Stimulated activated CD4-positive, alpha-beta T cell treated with anti-CD3 and anti-CD28 coated beads, Interleukin-4, amount 100 ng/mL, for 4 hours (primary cell): ENCODE data around the gene SLC22A4.

Experiments
- DNase-seq, 2 experiments: peaks; one replicate each; pipeline ENCODE4 v3.0.0-alpha.2; 2020

SLC22A4 gene

GRCh38 chr5:132275367-132276220, 18.6 kb upstream of the SLC22A4 start:
- DNase-seq = no peak

DNA sequence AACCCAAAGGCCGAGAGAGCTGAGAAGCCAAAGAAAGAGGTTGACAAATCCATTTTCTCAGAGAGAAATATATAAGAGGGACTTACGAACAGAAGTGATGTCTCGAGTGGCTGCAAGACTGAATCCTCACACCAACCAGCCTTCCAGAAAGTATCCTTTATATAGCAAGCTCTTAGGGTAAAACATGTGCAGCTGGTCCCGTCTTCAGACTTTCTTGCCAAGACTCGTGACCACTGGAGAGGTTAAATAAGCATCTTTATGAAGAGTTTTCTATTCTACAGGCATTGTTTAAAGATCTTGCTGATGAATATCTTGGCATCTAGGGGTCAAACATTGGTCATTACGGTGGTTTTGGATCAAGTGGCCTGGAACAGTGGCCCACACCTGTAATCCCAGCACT, 16.9 kb upstream of the SLC22A4 start:
- DNase-seq = no peak

DNA sequence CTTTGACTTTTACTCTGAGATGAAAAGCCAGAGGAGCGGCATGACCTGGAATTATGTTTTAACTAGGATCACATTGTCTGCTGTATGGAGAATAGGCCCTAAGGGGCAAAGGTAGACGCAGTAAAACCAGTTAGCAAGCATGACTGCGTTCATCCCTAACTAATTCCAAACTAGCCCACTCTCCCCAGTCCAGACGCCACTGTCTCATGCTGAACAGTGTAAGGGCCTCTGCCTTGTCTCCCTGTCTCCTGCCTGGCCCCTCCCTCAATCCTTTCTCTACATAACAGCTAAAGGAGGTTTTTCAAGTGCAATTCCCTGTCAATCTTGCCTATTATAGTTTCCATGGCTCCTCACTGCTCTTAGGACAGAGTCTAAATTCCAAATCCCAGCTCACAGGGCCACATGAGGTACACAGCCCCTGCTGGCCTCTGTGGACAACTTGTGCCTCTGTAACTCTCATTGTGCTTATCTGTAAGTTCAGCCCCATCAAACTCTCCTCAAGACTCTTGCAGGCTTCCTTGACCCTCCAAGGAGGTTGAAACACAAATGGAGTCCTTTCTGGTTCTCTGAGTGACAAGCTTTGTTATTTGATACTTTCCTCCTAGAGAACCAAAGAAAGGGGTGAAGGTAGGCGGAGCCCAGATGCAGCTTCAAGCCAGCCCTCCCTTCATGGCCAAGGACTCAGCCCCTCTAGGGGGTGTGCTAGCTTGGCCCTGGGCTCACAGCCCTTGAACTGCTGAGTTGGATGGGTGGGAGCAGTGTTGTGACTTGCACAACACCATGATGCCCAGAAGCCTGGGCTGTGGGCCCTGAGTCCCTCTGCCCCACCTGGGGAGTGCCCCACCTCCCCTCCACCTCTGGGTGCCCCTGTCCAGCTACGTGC, 16.0 kb upstream of the SLC22A4 start:
- DNase-seq = no peak

DNA sequence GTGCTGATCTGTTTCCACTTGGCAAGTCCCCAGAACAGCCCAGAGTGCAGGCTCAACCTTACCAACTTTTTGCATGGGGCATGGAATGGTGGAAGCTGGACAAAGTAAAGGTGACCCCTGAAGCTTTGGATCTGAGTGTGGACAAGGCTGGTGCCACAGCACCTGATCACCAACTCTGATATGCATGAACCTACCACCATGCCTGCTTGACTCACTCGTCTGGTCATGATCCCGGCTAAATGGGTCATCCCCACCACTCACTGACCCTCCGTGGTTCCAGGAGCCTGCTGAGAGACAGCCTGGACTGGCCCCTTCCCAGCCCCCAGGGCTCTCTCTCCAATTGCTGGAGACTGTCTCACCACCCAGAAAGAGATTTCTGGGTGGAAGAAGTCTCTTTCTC, 14.4 kb upstream of the SLC22A4 start:
- DNase-seq = no peak

GRCh38 chr5:132280371-132281240, 13.6 kb upstream of the SLC22A4 start:
- DNase-seq = no peak

DNA sequence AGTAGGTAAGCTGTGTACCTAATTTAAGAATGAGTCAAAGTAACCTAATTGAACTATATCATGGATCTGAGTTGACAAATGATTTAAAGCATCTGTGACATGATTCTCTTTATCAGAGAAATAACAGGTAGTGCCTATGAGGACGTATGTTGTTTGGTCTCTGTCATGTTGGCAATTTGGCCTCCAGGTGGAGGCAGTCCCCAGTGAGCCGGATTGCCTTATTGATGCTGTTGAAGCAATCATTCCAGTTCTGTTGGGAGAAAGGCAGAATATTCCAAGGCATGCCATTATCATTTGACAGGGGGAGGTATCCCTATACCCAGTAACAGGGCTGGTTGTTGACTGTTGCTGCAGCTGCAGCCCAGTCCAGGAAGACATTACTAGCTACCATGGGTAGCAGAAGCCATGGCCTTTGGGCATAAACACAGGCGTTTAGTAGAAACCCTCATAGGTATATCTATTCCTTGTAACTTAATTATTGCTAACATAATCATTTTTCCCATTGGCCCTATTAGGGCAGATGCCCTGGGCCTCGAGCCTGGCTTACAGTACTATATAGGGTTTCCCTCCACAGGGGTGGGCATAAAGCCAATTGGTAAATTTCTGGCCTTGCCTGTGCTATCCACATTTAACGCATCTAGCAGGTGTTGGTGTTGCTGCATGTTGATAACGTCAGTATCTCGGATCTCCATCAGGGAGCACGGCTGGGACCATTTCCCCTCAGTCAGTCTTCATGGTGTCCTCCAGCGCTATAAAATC, 12.2 kb upstream of the SLC22A4 start:
- DNase-seq = no peak

DNA sequence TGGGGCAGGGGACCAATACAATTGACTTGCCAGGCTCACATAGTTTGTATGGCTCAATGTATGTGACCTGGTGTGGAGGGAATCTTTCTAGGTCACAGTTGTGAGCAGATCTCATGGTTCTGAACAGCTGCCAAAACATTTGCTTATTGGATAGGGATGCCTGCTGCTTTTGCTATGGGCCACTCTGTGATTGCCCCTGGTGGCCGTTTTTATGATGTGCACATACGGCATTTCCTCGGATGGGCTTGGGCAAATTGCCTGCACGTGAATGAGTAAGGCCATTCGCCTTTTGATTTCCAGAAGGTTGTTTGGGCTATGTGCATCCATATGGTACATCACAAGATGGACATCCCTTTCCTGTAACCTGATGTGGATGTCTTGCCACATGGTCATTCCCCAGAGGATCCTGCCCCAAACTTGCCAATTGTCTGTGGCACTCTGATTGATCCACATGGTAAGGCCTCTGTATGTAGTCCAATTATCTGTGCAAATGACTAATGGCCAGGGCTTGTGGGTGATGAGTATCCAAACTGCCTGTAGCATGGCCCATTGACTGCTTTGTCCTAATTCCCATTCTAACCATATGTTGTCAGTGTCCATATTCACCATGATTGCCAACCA, 10.7 kb upstream of the SLC22A4 start:
- DNase-seq = no peak

DNA sequence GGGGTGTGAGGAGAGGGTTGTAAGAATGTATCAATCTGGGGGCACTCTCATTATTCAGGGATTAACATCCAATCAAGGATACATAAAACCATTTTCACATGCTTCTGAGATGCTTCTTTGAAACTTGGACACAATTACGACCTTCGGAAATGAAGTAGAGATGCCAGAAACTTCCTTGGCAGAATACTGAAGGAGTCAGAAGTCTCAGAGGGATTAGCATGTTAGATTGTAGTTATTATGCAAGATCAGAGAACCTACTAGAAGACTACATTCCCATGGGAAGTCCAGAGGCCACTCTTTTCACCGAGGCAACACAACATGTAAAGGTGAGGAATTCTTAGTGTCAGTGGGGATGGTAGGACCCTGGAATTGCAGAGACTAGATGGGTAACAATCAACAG, 5.1 kb upstream of the SLC22A4 start:
- DNase-seq = no peak

DNA sequence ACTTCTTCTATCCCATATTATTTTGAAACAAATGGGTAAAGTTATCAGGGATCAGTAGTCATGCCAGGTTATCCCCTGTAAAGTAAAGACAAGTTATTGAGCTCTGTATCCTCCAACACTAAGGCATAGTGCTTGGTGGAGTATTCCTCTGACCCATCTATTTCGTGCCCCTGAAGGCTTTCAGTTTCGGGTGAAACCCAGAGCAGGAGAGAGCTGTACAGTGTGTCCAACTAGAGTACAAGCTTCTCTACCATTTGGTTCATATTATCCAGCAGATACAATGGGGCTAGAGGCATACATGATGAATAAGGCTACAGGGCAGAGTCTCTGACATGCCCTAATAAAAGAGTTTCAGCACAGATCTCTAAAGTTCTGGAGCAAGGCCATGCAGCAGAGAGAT, 3.2 kb upstream of the SLC22A4 start:
- no peak for DNase-seq

GRCh38 chr5:132293066-132293991, 865 bp upstream of the SLC22A4 start:
- peak; percentile 77 to 79 for DNase-seq

- DNase-seq = peak; percentile 69 to 84
Observed at GRCh38 chr5:132294728-132295504, 722 bp downstream of the SLC22A4 start.

DNA sequence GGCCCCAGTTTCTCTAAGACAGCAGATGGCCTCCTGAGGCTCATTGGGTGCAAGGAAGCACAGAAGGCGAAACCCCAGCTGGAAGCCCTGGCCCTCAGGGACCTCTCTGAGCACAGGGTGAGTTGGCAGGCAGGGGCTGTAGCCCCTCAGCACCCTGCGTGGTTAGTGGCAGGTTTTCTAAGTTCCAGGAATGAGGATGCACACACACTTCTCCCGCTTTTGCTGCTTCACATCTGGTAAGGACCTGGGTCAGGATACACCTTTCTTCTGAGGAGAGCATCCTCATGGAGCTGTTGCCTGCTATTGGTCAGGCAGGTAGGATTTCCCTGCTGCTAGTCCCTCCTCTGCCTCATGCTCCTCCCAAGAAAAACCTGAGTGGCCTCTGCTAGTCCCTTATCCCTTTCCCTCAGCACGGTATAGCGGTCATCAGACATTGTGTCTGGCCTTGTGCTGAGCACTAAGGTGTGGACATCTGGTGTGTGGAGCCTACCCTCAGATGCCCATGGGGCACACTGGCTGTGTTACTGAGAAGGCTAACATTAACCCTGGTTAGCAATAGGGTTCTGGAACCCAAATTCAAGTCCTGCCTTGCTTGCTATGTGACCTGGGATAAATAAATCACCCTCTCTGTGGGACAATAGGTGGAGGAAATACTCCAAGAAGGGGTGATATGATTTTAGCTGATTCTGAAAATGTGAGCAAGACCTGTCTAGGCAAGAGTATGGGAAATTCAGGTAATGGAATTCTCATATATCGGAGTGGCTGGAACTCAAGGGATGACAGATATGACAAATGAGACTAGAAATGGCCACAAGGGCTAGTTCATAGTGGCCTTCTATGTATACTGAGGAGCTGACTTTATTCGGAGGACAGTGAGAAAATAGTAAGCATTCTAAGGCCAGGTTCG, 1.6 kb downstream of the SLC22A4 start:
- no peak for DNase-seq

- DNase-seq = no peak
Observed at GRCh38 chr5:132296412-132297016, 2.3 kb downstream of the SLC22A4 start.

DNA sequence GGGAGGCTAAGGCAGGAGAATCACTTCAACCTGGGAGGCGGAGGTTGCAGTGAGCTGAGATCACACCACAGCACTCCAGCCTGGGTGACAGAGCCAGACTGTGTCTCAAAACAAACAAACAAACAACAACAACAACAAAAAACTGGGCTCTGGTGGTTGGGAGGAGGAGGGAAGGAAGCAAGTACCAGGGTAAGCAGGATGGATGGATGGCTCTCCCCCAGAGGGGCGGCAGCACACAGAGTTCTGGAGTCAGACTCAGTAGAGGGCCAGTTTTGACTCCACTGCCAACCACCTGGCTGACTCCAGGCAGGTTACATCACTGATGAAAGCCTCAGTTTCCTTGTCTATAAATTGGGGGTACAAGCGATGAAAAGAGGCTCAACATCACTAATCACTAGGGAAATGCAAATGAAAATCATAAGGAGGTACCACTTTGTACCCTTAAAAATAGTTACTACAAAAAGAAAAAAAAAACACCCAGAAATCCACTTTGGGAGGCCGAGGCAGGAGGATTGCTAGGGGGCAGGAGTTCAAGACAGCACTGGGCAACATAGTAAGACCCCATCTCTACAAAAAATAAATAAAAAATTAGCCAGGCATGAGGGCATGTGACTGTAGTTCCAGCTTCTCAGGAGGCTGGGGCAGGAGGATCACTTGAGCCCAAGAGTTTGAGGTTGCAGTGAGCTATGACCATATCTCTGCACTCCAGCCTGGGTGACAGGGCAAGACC, 3.2 kb downstream of the SLC22A4 start:
- DNase-seq = no peak

GRCh38 chr5:132298298-132299212, 4.4 kb downstream of the SLC22A4 start:
- no peak for DNase-seq

- no peak for DNase-seq
Observed at GRCh38 chr5:132299917-132300316, 5.7 kb downstream of the SLC22A4 start.
